CD4-positive, alpha-beta T cell treated with Interleukin-17A for 1 hour (primary cell): ENCODE data around the gene VIPR1.

Experiments used
- DNase-seq: peaks from one replicate; pipeline ENCODE4 v3.0.0-alpha.2; 2020

VIPR1 gene

GRCh38 chr3:42493798-42494151 lies 8.7 kb upstream of the VIPR1 start:
- DNase-seq: no peak

- no peak for DNase-seq
Observed at GRCh38 chr3:42495393-42495792, 7.0 kb upstream of the VIPR1 start.

- DNase-seq: no peak
Observed at GRCh38 chr3:42497009-42497731, 5.3 kb upstream of the VIPR1 start.

- no peak for DNase-seq
Observed at GRCh38 chr3:42498034-42498433, 4.4 kb upstream of the VIPR1 start.

- DNase-seq: no peak
Observed at GRCh38 chr3:42498791-42499477, 3.5 kb upstream of the VIPR1 start.

- DNase-seq: no peak
Observed at GRCh38 chr3:42499478-42499871, 3.0 kb upstream of the VIPR1 start.

- no peak for DNase-seq
Observed at GRCh38 chr3:42500091-42500490, 2.4 kb upstream of the VIPR1 start.

GRCh38 chr3:42500909-42501308 lies 1.5 kb upstream of the VIPR1 start:
- no peak for DNase-seq

GRCh38 chr3:42501321-42501680 lies 1.1 kb upstream of the VIPR1 start:
- no peak for DNase-seq

- peak; percentile 63 for DNase-seq
Observed at GRCh38 chr3:42501681-42502428, 588 bp upstream of the VIPR1 start.

GRCh38 chr3:42503251-42503924 lies 945 bp downstream of the VIPR1 start:
- no peak for DNase-seq

GRCh38 chr3:42503957-42504333 lies 1.5 kb downstream of the VIPR1 start:
- DNase-seq: no peak

- no peak for DNase-seq
Observed at GRCh38 chr3:42504334-42505127, 2.1 kb downstream of the VIPR1 start.

- DNase-seq: no peak
Observed at GRCh38 chr3:42505128-42505848, 2.8 kb downstream of the VIPR1 start.

GRCh38 chr3:42505849-42506410 lies 3.5 kb downstream of the VIPR1 start:
- DNase-seq: no peak

- no peak for DNase-seq
Observed at GRCh38 chr3:42507252-42507651, 4.8 kb downstream of the VIPR1 start.

GRCh38 chr3:42507761-42508335 lies 5.4 kb downstream of the VIPR1 start:
- no peak for DNase-seq

- no peak for DNase-seq
Observed at GRCh38 chr3:42508562-42508961, 6.1 kb downstream of the VIPR1 start.

GRCh38 chr3:42509111-42509510 lies 6.7 kb downstream of the VIPR1 start:
- DNase-seq: no peak

- no peak for DNase-seq
Observed at GRCh38 chr3:42510325-42510724, 7.9 kb downstream of the VIPR1 start.

- DNase-seq: no peak
Observed at GRCh38 chr3:42511201-42511600, 8.8 kb downstream of the VIPR1 start.
